ENCODE measurements around the gene PRDM16. TPM values are rescaled to one million over a fixed set of nuclear protein-coding genes. Genes with fewer than 3 reads are reported as not detected.

The PRDM16 gene
- total and polyA plus RNA-seq, 3 donors from 2014 or later: 2.1 to 5.6 (median 4.7) TPM

GRCh38 chr1:3262681-3263286 is 193.8 kb downstream of the PRDM16 start:
- Histone ChIP-seq H3K4me3 (no peak overlapping the region), H3K9me3 (no peaks in the 10 kb centered on the region), H3K36me3 (ENCODE audit: low read depth, missing control alignments) (no peaks in the 10 kb centered on the region), H3K27ac (no peak overlapping the region), H3K4me1 (peaks cover 3% of the 10 kb centered on the region), H3K27me3 (no peaks in the 10 kb centered on the region)
- no peak for TF ChIP-seq CTCF (IDR thresholded peaks at IDR 0.05)
- no peak for TF ChIP-seq POLR2A (IDR thresholded peaks at IDR 0.05)
- WGBS, 2 donors: 87 to 89% methylated on average over 12 to 26 of the region's 26 CpGs
- intact Hi-C loops (cut with DNase I; ENCODE audit: low total_unique reads): no loop called here
- no peak for DNase-seq

GRCh38 chr1:3263790-3264189 is 194.8 kb downstream of the PRDM16 start:
- Histone ChIP-seq H3K36me3 (ENCODE audit: low read depth, missing control alignments) (no peaks in the 10 kb centered on the region), H3K27me3 (no peaks in the 10 kb centered on the region), H3K27ac (no peak overlapping the region), H3K9me3 (no peaks in the 10 kb centered on the region), H3K4me1 (peaks cover 1% of the 10 kb centered on the region), H3K4me3 (no peak overlapping the region)
- intact Hi-C loops (cut with DNase I; ENCODE audit: low total_unique reads): no loop called here
- no peak for TF ChIP-seq POLR2A (IDR thresholded peaks at IDR 0.05)
- TF ChIP-seq CTCF (IDR thresholded peaks at IDR 0.05): no peak
- DNase-seq: no peak
- 86 to 89% methylated on average over 10 of the region's 10 CpGs for WGBS, 2 donors

GRCh38 chr1:3264456-3264855 is 195.5 kb downstream of the PRDM16 start:
- Histone ChIP-seq H3K9me3 (no peaks in the 10 kb centered on the region), H3K27me3 (no peaks in the 10 kb centered on the region), H3K4me1 (no peaks in the 10 kb centered on the region), H3K4me3 (no peak overlapping the region), H3K27ac (no peak overlapping the region), H3K36me3 (ENCODE audit: low read depth, missing control alignments) (no peaks in the 10 kb centered on the region)
- TF ChIP-seq POLR2A (IDR thresholded peaks at IDR 0.05): no peak
- intact Hi-C loops (cut with DNase I; ENCODE audit: low total_unique reads): no loop called here
- no peak for DNase-seq
- 80 to 87% methylated on average over 10 of the region's 10 CpGs for WGBS, 2 donors

GRCh38 chr1:3265835-3266805 is 197.1 kb downstream of the PRDM16 start:
- intact Hi-C loops (cut with DNase I; ENCODE audit: low total_unique reads): no loop called here
- Histone ChIP-seq H3K4me1 (peaks cover 3% of the 10 kb centered on the region), H3K27ac (no peak overlapping the region), H3K36me3 (ENCODE audit: low read depth, missing control alignments) (no peaks in the 10 kb centered on the region), H3K27me3 (no peaks in the 10 kb centered on the region), H3K4me3 (peak overlapping the region in 1 of 2 donors; percentile 42), H3K9me3 (no peaks in the 10 kb centered on the region)
- 55 to 61% methylated on average over 45 to 53 of the region's 53 CpGs for WGBS, 2 donors
- TF ChIP-seq POLR2A (IDR thresholded peaks at IDR 0.05) (no peak), CTCF (IDR thresholded peaks at IDR 0.05) (no peak)
- peak; percentile 20 for DNase-seq

GRCh38 chr1:3266870-3267549 is 198.0 kb downstream of the PRDM16 start:
- Histone ChIP-seq H3K27ac (no peak overlapping the region), H3K36me3 (ENCODE audit: low read depth, missing control alignments) (no peaks in the 10 kb centered on the region), H3K27me3 (no peaks in the 10 kb centered on the region), H3K4me1 (peaks cover 11% of the 10 kb centered on the region), H3K9me3 (no peaks in the 10 kb centered on the region), H3K4me3 (no peak overlapping the region)
- intact Hi-C loops (cut with DNase I; ENCODE audit: low total_unique reads): no loop called here
- no peak for TF ChIP-seq CTCF (IDR thresholded peaks at IDR 0.05)
- DNase-seq: no peak
- 75 to 80% methylated on average over 27 of the region's 27 CpGs for WGBS, 2 donors

Measured in testis (tissue), 3 donors.